Endometrial microvascular endothelial cells (primary cell): ENCODE measurements around the gene SPEN. TPM values are rescaled to one million over a fixed set of nuclear protein-coding genes. Genes with fewer than 3 reads are reported as not detected.
"Not testable (repeated sequence)": the region's sequence is repeated elsewhere in the genome, so short reads cannot be mapped to it uniquely, and the experiment has no call there.

Source experiments
- in situ Hi-C: cut with HindIII; loops from 2 replicates; pipeline ENCODE4 v1.10.0; 2017; ENCODE audit warnings: low sequenced_read_pairs, low pct_unique_long_range_greater_than_20kb; ENCODE audit errors: inconsistent ontology term
- total RNA-seq: library from RNA; depleted of rRNA; stranded (reverse); fragments of >200 nt; gene quantifications from one replicate; pipeline ENCODE4 v1.2.3, GENCODE V29; 2015; ENCODE audit errors: inconsistent ontology term

The SPEN gene
- total RNA-seq, 1 donor from 2014 or later, result 16.5 TPM

- in situ Hi-C loops, result no loop called here
Measured at GRCh38 chr1:15885269-15885668, 37.8 kb downstream of the SPEN start.

DNA sequence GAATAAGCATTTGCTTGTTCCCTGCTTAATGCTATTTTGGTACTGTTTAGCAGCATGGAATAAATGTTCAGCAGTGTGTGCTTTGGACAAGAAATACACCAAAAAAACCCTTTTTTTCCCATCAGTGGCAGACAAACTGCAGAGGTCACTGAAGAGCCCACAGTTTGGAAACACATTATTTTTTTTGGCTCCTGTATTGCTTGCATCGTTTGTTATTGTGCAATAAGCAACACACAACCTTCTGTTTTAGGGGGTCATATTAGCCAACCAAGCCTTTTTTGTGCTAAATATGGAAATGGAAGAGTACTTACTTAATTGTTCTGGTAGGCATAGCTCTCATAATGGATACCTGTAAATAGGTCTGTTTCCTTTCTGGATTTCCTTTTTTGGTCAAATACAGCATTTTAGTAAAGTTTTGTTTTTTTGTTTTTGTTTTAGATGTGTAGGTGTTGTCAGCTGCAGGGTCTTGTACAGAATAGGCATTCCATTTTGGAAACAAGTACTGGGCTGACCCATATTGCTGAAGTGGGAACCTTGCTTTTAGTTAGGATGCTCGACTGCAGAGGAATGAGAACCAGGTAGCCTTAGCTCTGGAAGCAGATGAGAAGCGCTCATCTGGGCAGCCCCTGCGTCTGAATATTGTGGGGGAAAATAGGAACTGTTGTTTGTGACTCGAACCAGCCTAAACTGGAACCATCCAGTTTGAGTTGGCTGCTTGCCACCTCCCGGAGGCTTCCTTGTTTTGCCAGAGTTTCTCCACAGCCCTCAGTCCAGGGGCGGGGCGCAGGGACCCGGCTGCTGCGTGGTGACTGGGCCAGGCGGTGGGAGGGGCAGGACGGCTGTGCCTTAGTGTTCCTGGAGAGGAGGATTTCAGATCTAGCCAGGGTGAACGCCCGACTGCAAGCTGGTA, 38.4 kb downstream of the SPEN start:
- in situ Hi-C loops, result no loop called here

DNA sequence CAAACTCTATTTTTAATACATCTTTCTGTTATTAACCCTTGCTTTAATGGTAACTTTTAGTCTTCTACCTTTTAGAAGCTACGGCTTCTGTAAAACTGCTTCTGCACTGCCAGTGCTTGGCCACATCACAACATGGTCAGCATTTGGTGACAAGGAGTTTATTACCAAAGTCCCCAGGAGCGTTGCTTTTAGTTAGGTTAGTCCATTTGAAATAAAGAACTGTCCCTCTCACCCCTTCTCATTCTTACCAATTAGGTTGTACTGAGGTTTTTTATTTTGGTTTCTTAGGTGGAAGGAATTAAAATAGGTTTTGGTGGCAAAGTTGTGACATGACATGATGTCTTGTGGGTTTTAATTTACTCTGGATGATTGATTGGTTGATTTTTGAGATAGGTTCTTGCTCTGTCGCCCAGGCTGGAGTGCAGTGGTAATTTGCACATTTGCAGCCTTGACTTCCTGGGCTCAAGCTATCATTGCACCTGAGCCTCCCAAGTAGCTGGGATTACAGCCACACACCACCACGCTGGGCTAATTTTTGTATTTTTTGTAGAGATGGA, 39.2 kb downstream of the SPEN start:
- in situ Hi-C loops, result no loop called here

- in situ Hi-C loops, result not testable (repeated sequence)
Measured at GRCh38 chr1:15892857-15893599, 45.5 kb downstream of the SPEN start.

GRCh38 chr1:15895233-15895632, 47.7 kb downstream of the SPEN start:
- in situ Hi-C loops, result no loop called here

DNA sequence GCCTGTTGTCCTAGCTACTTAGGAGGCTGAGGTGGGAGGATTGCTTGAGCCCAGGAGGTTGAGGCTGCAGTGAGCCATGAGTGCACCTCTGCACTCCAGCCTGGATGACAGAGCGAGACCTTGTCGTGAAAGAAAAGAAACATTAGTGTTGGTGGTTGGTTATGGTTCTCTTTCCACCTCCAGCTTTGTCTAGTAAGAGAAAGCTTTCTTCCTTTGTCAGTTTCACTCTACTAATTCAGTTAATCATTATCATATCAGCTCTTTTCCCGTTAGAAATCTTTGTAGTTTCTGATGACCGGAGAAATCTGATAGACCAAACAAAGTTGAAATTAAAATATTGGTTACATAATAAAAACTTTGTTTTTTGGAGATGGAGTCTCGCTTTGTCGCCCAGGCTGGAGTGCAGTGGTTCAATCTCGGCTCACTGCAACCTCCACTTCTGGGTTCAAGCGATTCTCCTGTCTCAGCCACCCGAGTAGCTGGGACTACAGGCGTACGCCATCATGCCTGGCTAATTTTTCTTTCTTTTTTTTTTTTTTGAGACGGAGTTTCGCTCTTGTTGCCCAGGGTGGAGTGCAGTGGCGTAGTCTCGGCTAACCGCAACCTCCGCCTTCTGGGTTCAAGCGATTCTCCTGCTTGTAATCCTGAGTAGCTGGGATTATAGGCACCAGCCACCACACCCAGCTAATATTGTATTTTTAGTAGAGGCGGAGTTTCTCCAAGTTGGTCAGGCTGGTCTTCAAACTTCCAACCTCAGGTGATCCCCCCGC, 49.5 kb downstream of the SPEN start:
- in situ Hi-C loops, result not testable (repeated sequence)

DNA sequence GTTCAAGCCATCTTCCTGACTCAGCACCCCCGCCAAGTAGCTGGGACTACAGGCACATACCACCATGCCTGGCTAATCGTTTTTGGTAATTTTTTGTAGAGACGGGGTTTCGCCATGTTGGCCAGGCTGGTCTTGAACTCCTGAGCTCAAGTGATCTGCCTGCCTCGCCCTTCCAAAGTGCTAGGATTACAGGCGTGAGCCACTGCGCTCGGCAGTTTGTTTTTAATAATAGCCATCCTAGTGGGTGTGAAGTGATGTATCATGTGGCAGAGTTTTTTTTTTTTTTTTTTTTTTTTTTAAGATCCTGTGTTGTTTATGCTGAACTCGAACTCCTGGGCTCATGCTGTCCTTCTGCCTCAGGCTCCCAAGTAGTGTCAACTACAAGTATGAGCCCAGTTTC, 51.8 kb downstream of the SPEN start:
- in situ Hi-C loops, result no loop called here

GRCh38 chr1:15900662-15901279, 53.3 kb downstream of the SPEN start:
- in situ Hi-C loops, result no loop called here

- in situ Hi-C loops, result no loop called here
Measured at GRCh38 chr1:15902882-15903281, 55.4 kb downstream of the SPEN start.

DNA sequence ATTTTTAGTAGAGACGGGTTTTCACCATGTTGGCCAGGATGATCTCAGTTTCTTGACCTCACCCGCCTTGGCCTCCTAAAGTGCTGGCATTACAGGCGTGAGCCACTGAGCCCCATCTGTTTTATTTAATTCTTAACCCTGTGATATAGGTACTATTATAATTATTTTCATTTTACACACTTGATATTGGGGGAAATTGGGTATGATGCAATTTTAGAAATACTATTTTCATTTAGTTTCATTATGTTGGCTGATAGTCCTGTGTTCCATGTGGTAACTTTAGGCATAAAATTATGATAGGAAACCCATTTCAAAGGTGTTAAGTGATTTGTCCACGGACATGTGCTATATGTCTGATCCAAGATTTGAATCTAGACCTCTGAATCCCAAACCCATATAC, 61.1 kb downstream of the SPEN start:
- in situ Hi-C loops, result no loop called here

DNA sequence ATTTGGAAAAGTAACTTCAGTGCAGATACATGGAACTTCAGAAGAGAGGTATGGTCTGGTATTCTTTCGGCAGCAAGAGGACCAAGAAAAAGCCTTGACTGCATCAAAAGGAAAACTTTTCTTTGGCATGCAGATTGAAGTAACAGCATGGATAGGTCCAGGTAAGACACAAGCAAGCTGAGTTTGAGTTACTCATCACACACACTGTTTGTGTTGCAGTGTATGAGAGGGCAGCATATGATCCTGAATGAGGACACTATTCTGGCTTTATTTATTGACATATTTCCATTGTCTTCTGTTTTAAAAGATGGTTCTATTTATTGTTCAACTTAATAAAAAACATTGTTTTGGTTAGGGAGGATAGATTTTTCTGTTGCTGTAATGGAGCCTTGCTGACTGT, 63.6 kb downstream of the SPEN start:
- in situ Hi-C loops, result no loop called here

GRCh38 chr1:15911927-15912326, 64.4 kb downstream of the SPEN start:
- in situ Hi-C loops, result no loop called here

GRCh38 chr1:15913607-15914006, 66.1 kb downstream of the SPEN start:
- in situ Hi-C loops, result not testable (repeated sequence)

- in situ Hi-C loops, result no loop called here
Measured at GRCh38 chr1:15915991-15916390, 68.5 kb downstream of the SPEN start.

DNA sequence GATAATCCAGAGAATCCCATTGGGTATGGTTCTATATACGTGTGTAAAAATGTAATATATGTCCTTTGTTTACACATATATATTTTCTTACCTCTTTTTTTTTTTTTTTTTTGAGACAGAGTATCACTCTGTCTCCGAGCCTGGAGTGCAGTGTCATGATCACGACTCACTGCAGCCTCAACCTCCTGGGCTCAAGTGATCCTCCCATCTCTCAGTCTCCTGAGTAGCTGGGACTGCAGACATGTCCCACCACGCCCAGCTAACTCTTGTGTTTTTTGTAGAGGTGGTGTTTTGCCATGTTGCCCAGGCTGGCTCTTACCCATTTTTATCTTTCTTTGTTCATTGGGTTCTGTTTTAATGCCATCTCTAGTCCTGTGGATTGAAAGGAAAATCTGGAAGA, 68.9 kb downstream of the SPEN start:
- in situ Hi-C loops, result no loop called here

DNA sequence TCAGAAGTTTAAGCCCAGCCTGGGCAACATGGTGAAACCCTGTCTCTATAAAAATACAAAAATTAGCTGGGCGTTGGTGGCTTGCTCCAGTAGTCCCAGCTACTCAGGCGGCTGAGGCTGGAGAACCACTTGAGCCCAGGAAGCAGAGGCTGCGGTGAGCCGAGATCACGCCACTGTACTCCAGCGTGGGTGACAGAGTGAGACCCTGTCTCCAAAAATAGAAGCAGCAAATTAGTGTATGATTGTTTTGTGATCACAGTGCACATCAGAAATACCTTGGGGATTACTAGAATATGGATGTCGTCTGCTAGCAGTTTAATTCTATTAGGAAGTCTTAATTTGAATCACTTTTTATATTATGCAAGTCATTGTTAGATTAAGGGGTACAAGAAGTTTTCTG, 69.4 kb downstream of the SPEN start:
- in situ Hi-C loops, result no loop called here

- in situ Hi-C loops, result no loop called here
Measured at GRCh38 chr1:15918962-15919715, 71.6 kb downstream of the SPEN start.

DNA sequence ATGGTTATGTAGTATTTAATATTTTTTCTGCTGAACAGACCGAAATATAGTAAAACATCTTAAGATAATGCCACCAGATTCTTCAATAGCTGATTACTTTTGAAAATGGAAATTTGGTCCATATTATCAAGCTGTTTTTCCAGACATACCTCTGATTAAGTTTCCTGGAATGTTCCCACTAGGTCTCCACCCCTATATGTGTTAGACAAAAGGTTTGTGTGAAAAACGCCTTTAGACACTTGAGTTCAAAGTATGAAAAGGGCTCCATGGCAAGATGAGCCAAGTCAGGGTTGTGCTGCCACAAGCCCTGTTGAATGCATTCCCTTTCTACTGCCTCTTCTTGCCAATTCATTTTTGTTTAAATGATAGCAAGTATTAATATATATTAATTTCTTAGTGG, 75.7 kb downstream of the SPEN start:
- in situ Hi-C loops, result no loop called here
